ENCODE measurements around the gene LEAP2.

LEAP2 gene

GRCh38 chr5:132895719-132896305 is 22.3 kb downstream of the LEAP2 start:
- Histone ChIP-seq H2BK5ac (ENCODE audit: low read depth, low read length, poor library complexity, severe bottlenecking) (no peak overlapping the region), H4K8ac (ENCODE audit: low read length) (no peak overlapping the region), H2AFZ (ENCODE audit: low read depth, low read length) (no peak overlapping the region), H3K23ac (ENCODE audit: low read length in 2 of 2) (no peak overlapping the region), H3K36me3 (ENCODE audit: control insufficient read depth in 1 of 2, insufficient read depth in 2 of 2, low read depth in 1 of 2, low read length in 2 of 2) (peaks cover 24 to 90% of the 10 kb centered on the region in 2 experiments), H3K4me2 (ENCODE audit: low read length, poor library complexity, severe bottlenecking) (no peak overlapping the region), H3K9me3 (ENCODE audit: control insufficient read depth, low read length) (no peaks in the 10 kb centered on the region), H3K27me3 (ENCODE audit: control insufficient read depth in 1 of 2, insufficient read depth in 1 of 2, low read length in 2 of 2) (no peaks in the 10 kb centered on the region), H2AK5ac (ENCODE audit: low read length, severe bottlenecking) (no peak overlapping the region), H3K27ac (ENCODE audit: low read length, poor library complexity, severe bottlenecking) (no peak overlapping the region), H4K91ac (ENCODE audit: low read length) (no peak overlapping the region), H2BK12ac (ENCODE audit: low read length in 2 of 2) (no peak overlapping the region), H3K4me3 (ENCODE audit: insufficient read depth in 1 of 2, low read depth in 1 of 2, low read length in 2 of 2) (no peak overlapping the region), H2BK15ac (ENCODE audit: low read depth, poor library complexity, severe bottlenecking) (no peak overlapping the region), H3K9ac (ENCODE audit: low read length) (peak overlapping the region; percentile 11), H3K4me1 (ENCODE audit: control insufficient read depth, insufficient read depth, low read depth, low read length) (no peaks in the 10 kb centered on the region), H3K4ac (ENCODE audit: low read depth in 1 of 2, low read length in 2 of 2) (no peak overlapping the region), H3K18ac (ENCODE audit: low read depth in 1 of 2, low read length in 2 of 2) (peak overlapping the region in 1 of 2 experiments; percentile 12), H3K79me1 (replicated peaks; ENCODE audit: low read length, poor library complexity, severe bottlenecking) (peaks cover 18% of the 10 kb centered on the region), H3K14ac (ENCODE audit: low read length in 2 of 2) (no peak overlapping the region), H2BK120ac (ENCODE audit: low read depth, low read length) (no peak overlapping the region)
- 97% methylated on average over 3 of the region's 4 CpGs for WGBS
- DNase-seq, result no peak

DNA sequence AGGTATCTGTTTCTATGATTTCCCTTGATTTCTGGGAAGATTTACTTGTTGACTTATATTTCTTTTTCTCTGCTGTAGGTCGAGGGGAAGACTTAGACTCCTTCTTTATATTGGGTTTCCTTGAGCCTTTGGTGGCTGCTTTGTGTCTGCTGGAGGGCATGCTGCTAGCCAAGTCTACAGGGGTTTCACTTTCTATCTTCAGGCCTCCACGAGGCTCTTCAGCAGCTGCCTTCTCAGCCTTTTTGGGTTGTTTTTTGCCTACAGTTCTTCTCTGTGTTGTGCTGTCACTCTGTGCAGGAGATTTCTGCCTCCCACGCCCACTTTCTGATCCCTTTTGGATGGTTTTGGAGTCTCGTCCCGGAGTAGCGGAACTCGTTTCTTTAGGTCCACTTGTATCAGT is 23.2 kb downstream of the LEAP2 start:
- Histone ChIP-seq H3K36me3 (ENCODE audit: control insufficient read depth in 1 of 2, insufficient read depth in 2 of 2, low read depth in 1 of 2, low read length in 2 of 2) (peaks cover 24 to 90% of the 10 kb centered on the region in 2 experiments), H3K4me2 (ENCODE audit: low read length, poor library complexity, severe bottlenecking) (no peak overlapping the region), H3K27ac (ENCODE audit: low read length, poor library complexity, severe bottlenecking) (no peak overlapping the region), H3K14ac (ENCODE audit: low read length in 2 of 2) (no peak overlapping the region), H3K4me1 (ENCODE audit: control insufficient read depth, insufficient read depth, low read depth, low read length) (no peaks in the 10 kb centered on the region), H3K4me3 (ENCODE audit: insufficient read depth in 1 of 2, low read depth in 1 of 2, low read length in 2 of 2) (no peak overlapping the region), H2AK5ac (ENCODE audit: low read length, severe bottlenecking) (no peak overlapping the region), H4K8ac (ENCODE audit: low read length) (no peak overlapping the region), H2BK12ac (ENCODE audit: low read length in 2 of 2) (no peak overlapping the region), H3K4ac (ENCODE audit: low read depth in 1 of 2, low read length in 2 of 2) (no peak overlapping the region), H3K79me1 (replicated peaks; ENCODE audit: low read length, poor library complexity, severe bottlenecking) (peaks cover 20% of the 10 kb centered on the region), H2AFZ (ENCODE audit: low read depth, low read length) (no peak overlapping the region), H3K9me3 (ENCODE audit: control insufficient read depth, low read length) (no peaks in the 10 kb centered on the region), H4K91ac (ENCODE audit: low read length) (no peak overlapping the region), H2BK5ac (ENCODE audit: low read depth, low read length, poor library complexity, severe bottlenecking) (no peak overlapping the region), H3K23ac (ENCODE audit: low read length in 2 of 2) (no peak overlapping the region), H3K18ac (ENCODE audit: low read depth in 1 of 2, low read length in 2 of 2) (no peak overlapping the region), H3K27me3 (ENCODE audit: control insufficient read depth in 1 of 2, insufficient read depth in 1 of 2, low read length in 2 of 2) (no peaks in the 10 kb centered on the region), H3K9ac (ENCODE audit: low read length) (peak overlapping the region; percentile 11), H2BK120ac (ENCODE audit: low read depth, low read length) (no peak overlapping the region), H2BK15ac (ENCODE audit: low read depth, poor library complexity, severe bottlenecking) (no peak overlapping the region)
- no peak for DNase-seq
- 97% methylated on average over 7 of the region's 7 CpGs for WGBS

DNA sequence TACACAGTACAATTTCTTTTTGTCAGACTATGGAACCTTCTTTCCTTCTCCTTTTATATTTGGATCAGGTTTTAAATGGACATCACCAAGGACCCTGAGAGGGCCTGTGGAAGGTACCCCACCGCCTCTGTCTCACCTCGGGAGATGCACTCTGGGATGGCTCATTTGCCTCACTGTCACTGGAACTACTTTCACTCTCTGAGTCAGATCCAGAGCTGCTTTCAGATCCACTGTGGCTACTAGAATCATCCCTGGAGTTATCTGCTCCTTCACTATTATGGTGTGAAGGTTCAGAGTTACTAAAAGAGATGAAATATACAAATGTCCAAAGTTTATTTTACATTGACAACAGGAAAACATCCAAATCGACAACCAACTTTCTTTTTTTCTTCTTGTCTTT is 24.6 kb downstream of the LEAP2 start:
- Histone ChIP-seq H2BK5ac (ENCODE audit: low read depth, low read length, poor library complexity, severe bottlenecking) (no peak overlapping the region), H3K4me1 (ENCODE audit: control insufficient read depth, insufficient read depth, low read depth, low read length) (no peaks in the 10 kb centered on the region), H2BK120ac (ENCODE audit: low read depth, low read length) (no peak overlapping the region), H3K36me3 (ENCODE audit: control insufficient read depth in 1 of 2, insufficient read depth in 2 of 2, low read depth in 1 of 2, low read length in 2 of 2) (peaks cover 24 to 89% of the 10 kb centered on the region in 2 experiments), H4K91ac (ENCODE audit: low read length) (no peak overlapping the region), H4K8ac (ENCODE audit: low read length) (no peak overlapping the region), H3K4ac (ENCODE audit: low read depth in 1 of 2, low read length in 2 of 2) (no peak overlapping the region), H3K27me3 (ENCODE audit: control insufficient read depth in 1 of 2, insufficient read depth in 1 of 2, low read length in 2 of 2) (no peaks in the 10 kb centered on the region), H3K23ac (ENCODE audit: low read length in 2 of 2) (no peak overlapping the region), H2AK5ac (ENCODE audit: low read length, severe bottlenecking) (no peak overlapping the region), H3K14ac (ENCODE audit: low read length in 2 of 2) (no peak overlapping the region), H2BK12ac (ENCODE audit: low read length in 2 of 2) (no peak overlapping the region), H3K4me2 (ENCODE audit: low read length, poor library complexity, severe bottlenecking) (no peak overlapping the region), H3K4me3 (ENCODE audit: insufficient read depth in 1 of 2, low read depth in 1 of 2, low read length in 2 of 2) (no peak overlapping the region), H3K79me1 (replicated peaks; ENCODE audit: low read length, poor library complexity, severe bottlenecking) (peaks cover 17% of the 10 kb centered on the region), H3K9ac (ENCODE audit: low read length) (no peak overlapping the region), H2AFZ (ENCODE audit: low read depth, low read length) (no peak overlapping the region), H3K18ac (ENCODE audit: low read depth in 1 of 2, low read length in 2 of 2) (no peak overlapping the region), H3K27ac (ENCODE audit: low read length, poor library complexity, severe bottlenecking) (no peak overlapping the region), H2BK15ac (ENCODE audit: low read depth, poor library complexity, severe bottlenecking) (no peak overlapping the region), H3K9me3 (ENCODE audit: control insufficient read depth, low read length) (no peaks in the 10 kb centered on the region)
- 65% methylated on average over 3 of the region's 3 CpGs for WGBS
- no peak for DNase-seq

- 93% methylated on average over 2 of the region's 4 CpGs for WGBS
- no peaks in the 10 kb centered on the region for H3K4me1 ChIP-seq (ENCODE audit: control insufficient read depth, insufficient read depth, low read depth, low read length)
- H2BK120ac ChIP-seq (ENCODE audit: low read depth, low read length), result no peak overlapping the region
- H3K23ac ChIP-seq (ENCODE audit: low read length in 2 of 2), result no peak overlapping the region
- H3K4ac ChIP-seq (ENCODE audit: low read depth in 1 of 2, low read length in 2 of 2), result no peak overlapping the region
- H2BK15ac ChIP-seq (ENCODE audit: low read depth, poor library complexity, severe bottlenecking), result no peak overlapping the region
- H3K9me3 ChIP-seq (ENCODE audit: control insufficient read depth, low read length), result no peaks in the 10 kb centered on the region
- H3K4me3 ChIP-seq (ENCODE audit: insufficient read depth in 1 of 2, low read depth in 1 of 2, low read length in 2 of 2), result no peak overlapping the region
- H3K9ac ChIP-seq (ENCODE audit: low read length), result no peak overlapping the region
- H2BK12ac ChIP-seq (ENCODE audit: low read length in 2 of 2), result no peak overlapping the region
- H3K27ac ChIP-seq (ENCODE audit: low read length, poor library complexity, severe bottlenecking), result no peak overlapping the region
- no peak overlapping the region for H2AFZ ChIP-seq (ENCODE audit: low read depth, low read length)
- H4K91ac ChIP-seq (ENCODE audit: low read length), result no peak overlapping the region
- peaks cover 22 to 80% of the 10 kb centered on the region in 2 experiments for H3K36me3 ChIP-seq (ENCODE audit: control insufficient read depth in 1 of 2, insufficient read depth in 2 of 2, low read depth in 1 of 2, low read length in 2 of 2)
- H3K27me3 ChIP-seq (ENCODE audit: control insufficient read depth in 1 of 2, insufficient read depth in 1 of 2, low read length in 2 of 2), result no peaks in the 10 kb centered on the region
- no peak overlapping the region for H4K8ac ChIP-seq (ENCODE audit: low read length)
- H3K14ac ChIP-seq (ENCODE audit: low read length in 2 of 2), result no peak overlapping the region
- H3K79me1 ChIP-seq (replicated peaks; ENCODE audit: low read length, poor library complexity, severe bottlenecking), result peaks cover 12% of the 10 kb centered on the region
- H2AK5ac ChIP-seq (ENCODE audit: low read length, severe bottlenecking), result no peak overlapping the region
- DNase-seq, result no peak
- H2BK5ac ChIP-seq (ENCODE audit: low read depth, low read length, poor library complexity, severe bottlenecking), result no peak overlapping the region
- H3K4me2 ChIP-seq (ENCODE audit: low read length, poor library complexity, severe bottlenecking), result no peak overlapping the region
- H3K18ac ChIP-seq (ENCODE audit: low read depth in 1 of 2, low read length in 2 of 2), result no peak overlapping the region
These were observed 27.6 kb downstream of the LEAP2 start for GRCh38 chr5:132901036-132901435.
